Activated T-cell treated with anti-CD3 and anti-CD28 coated beads, Interleukin-2, amount 50 U/mL, for 4 hours (primary cell): Measurements from ENCODE around the gene KCNK16. TPM values are rescaled to one million over a fixed set of nuclear protein-coding genes. Genes with fewer than 3 reads are reported as not detected.

Experiments
- ATAC-seq, 2 donors: fragments of 200-7000 bp; cut with Tn5 transposase; one replicate each; pipeline ENCODE4 v1.10.0; 2021
- DNase-seq: peaks from one replicate; pipeline ENCODE4 v3.0.0-alpha.2; 2020
- H3K27me3 Mint-ChIP-seq: one replicate; pipeline ENCODE4 v1.8.0; 2021; ENCODE audit warnings: low read depth, mixed read lengths
- H3K36me3 Mint-ChIP-seq: one replicate; pipeline ENCODE4 v1.8.0; 2022; ENCODE audit warnings: mixed read lengths; ENCODE audit not compliant: insufficient read depth
- H3K4me1 Mint-ChIP-seq: one replicate; pipeline ENCODE4 v1.8.0; 2021; ENCODE audit warnings: low read depth, mixed read lengths
- H3K4me3 Mint-ChIP-seq: one replicate; pipeline ENCODE4 v1.8.0; 2021; ENCODE audit warnings: mild to moderate bottlenecking, moderate library complexity, mixed read lengths
- H3K9me3 Mint-ChIP-seq: one replicate; pipeline ENCODE4 v1.8.0; 2021; ENCODE audit warnings: mixed read lengths
- total RNA-seq, 3 donors: library from RNA; stranded (reverse); gene quantifications; one replicate each; pipeline ENCODE4 v1.2.1, GENCODE V29; 2021

Gene KCNK16
- total RNA-seq, 3 donors from 2014 or later: not detected

DNA sequence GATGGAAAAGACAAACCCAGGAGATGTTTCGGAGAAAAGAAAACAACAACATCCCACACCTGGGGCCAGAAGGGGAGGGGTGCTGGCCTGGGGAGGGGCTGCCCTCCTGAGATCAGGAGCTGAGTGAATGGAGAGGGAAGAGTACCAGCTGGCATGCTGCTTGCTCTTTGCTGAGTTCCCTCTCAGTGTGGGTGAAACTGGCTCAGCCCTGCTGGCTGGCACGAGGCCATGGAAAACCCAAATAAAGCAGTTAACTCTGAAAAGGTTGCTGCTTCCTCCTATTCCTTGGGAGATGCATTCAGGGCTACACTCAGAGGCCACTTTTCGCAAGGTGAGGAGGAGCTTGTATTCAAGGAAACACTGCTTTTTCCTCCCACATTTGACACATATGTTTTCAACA lies 8.0 kb upstream of the KCNK16 start:
- H3K36me3 Mint-ChIP-seq: no peaks in the 10 kb centered on the region
- no peak overlapping the region for H3K4me3 Mint-ChIP-seq
- ATAC-seq: no peak
- H3K27me3 Mint-ChIP-seq: peaks cover 26% of the 10 kb centered on the region
- no peaks in the 10 kb centered on the region for H3K4me1 Mint-ChIP-seq
- DNase-seq: no peak
- H3K9me3 Mint-ChIP-seq: no peaks in the 10 kb centered on the region

DNA sequence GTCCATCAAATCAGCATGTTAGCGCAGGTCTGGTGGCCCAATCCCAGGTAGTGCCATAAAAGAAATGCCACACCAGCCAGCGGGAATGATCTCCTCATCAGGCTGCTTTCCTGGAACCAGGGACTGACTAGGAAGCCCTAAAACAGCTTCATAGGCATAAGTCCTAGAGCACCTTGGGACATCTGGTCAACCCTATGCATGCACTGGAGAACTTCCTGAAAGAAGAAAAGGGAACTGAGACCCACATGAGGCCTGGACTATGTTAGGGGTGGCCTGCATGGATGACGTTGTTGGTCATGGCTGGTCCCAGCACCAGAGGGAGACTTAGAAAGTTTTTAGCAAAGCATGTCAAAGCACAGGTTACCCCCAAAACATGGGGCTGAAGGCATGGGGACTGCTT lies 7.6 kb upstream of the KCNK16 start:
- no peaks in the 10 kb centered on the region for H3K4me1 Mint-ChIP-seq
- H3K36me3 Mint-ChIP-seq: no peaks in the 10 kb centered on the region
- H3K4me3 Mint-ChIP-seq: no peak overlapping the region
- H3K9me3 Mint-ChIP-seq: no peaks in the 10 kb centered on the region
- DNase-seq (no peak), ATAC-seq (no peak)
- peaks cover 29% of the 10 kb centered on the region for H3K27me3 Mint-ChIP-seq

DNA sequence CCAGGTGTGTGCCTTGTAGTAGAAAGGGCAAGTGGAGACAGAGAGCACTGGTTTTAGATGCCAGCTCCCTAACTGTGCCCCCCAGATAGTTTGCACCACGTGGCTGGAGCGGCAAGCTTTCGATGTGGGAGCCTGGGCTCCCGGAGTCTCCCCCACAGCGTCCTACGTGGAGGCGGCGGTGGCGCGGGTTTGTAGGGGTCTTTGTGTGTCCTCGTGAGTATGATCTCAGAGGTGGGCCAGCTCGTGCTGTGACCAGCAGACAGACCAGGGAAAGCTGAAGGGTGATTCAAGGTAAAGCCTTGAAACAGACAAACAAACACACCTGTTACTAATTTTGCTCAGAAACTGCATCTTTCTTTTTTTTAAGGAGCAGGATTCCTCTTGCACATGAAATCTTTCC lies 5.6 kb upstream of the KCNK16 start:
- Mint-ChIP-seq H3K4me1 (no peaks in the 10 kb centered on the region), H3K27me3 (peaks cover 29% of the 10 kb centered on the region), H3K4me3 (no peak overlapping the region), H3K36me3 (no peaks in the 10 kb centered on the region), H3K9me3 (no peaks in the 10 kb centered on the region)
- ATAC-seq (no peak), DNase-seq (no peak)

GRCh38 chr6:39327507-39327906 lies 5.0 kb upstream of the KCNK16 start:
- H3K9me3 Mint-ChIP-seq: no peaks in the 10 kb centered on the region
- H3K4me3 Mint-ChIP-seq: no peak overlapping the region
- ATAC-seq (no peak), DNase-seq (no peak)
- H3K36me3 Mint-ChIP-seq: no peaks in the 10 kb centered on the region
- H3K27me3 Mint-ChIP-seq: peaks cover 29% of the 10 kb centered on the region
- no peaks in the 10 kb centered on the region for H3K4me1 Mint-ChIP-seq

- Mint-ChIP-seq H3K4me1 (no peaks in the 10 kb centered on the region), H3K4me3 (no peak overlapping the region), H3K9me3 (no peaks in the 10 kb centered on the region), H3K36me3 (no peaks in the 10 kb centered on the region), H3K27me3 (peaks cover 15% of the 10 kb centered on the region)
- ATAC-seq: no peak
- no peak for DNase-seq
Measured at GRCh38 chr6:39321761-39322160, 741 bp downstream of the KCNK16 start.

DNA sequence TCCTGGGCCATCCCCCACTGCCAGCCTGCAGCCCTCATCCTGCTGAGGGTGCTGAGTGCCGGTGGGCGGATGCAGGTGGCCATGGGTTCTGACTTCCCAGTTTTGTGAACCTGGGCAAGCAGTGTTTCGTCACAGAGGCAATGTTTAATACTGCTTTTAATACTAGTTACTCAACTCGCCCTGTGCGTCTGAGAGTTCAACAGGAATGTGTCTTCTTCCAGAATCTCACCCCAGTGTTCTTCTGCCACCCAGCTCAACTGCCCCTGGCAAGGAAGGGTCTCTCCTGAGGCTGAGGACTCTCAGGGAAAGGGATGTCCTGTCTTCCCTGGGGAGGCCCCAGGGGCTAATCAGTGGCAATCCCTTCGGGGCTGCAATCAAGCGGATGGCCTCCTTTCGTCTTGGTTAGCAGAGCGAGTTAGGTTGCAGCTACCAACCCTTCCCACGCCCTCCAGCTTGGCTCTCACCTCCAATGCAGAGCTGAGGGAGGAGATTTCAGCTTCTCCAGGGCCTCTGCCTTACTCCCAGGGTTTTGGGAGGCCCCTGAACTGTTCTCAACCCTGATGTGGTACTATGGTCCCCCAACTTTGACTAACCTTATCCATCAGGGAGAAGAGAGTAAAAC lies 2.0 kb downstream of the KCNK16 start:
- no peaks in the 10 kb centered on the region for H3K4me1 Mint-ChIP-seq
- DNase-seq (no peak), ATAC-seq (no peak)
- no peaks in the 10 kb centered on the region for H3K9me3 Mint-ChIP-seq
- H3K27me3 Mint-ChIP-seq: peaks cover 22% of the 10 kb centered on the region
- H3K36me3 Mint-ChIP-seq: no peaks in the 10 kb centered on the region
- H3K4me3 Mint-ChIP-seq: no peak overlapping the region

DNA sequence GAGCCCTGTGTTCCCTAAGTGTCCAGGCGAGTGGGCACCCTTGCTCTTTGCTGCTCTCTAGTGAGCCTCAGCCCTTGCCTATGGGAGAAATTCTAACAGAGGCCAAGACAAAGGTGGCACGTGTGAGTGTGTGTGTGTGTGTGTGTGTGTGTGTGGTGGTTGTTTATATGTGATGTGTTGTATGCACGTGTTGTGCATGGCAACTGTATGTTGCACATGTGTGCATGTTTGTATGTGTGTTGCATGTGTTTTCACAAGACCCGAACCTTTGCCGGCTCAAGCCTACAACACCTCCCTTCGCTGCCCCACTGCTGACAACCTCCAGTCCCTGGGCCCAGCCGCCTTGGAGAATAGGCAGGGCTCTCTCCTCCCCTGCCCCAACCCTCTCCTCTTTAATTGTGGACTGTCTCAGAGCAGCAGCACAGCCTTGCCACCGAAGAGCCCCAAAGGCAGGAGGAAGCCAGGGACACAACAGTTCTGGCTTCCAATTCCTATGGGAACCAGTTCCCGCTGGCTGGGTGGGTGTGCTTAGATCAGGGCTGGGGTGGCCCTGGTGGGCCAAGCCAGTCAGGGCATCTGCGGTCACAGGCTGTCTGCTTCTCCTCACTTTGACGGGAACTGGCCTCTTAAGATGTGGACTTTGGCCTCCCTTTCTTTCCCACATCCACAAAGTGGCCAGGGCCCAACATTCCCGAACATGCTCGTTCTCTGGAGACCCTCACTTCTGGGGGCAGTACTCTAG lies 2.7 kb downstream of the KCNK16 start:
- DNase-seq (no peak), ATAC-seq (no peak)
- no peak overlapping the region for H3K4me3 Mint-ChIP-seq
- no peaks in the 10 kb centered on the region for H3K4me1 Mint-ChIP-seq
- peaks cover 26% of the 10 kb centered on the region for H3K27me3 Mint-ChIP-seq
- H3K36me3 Mint-ChIP-seq: no peaks in the 10 kb centered on the region
- H3K9me3 Mint-ChIP-seq: no peaks in the 10 kb centered on the region

DNA sequence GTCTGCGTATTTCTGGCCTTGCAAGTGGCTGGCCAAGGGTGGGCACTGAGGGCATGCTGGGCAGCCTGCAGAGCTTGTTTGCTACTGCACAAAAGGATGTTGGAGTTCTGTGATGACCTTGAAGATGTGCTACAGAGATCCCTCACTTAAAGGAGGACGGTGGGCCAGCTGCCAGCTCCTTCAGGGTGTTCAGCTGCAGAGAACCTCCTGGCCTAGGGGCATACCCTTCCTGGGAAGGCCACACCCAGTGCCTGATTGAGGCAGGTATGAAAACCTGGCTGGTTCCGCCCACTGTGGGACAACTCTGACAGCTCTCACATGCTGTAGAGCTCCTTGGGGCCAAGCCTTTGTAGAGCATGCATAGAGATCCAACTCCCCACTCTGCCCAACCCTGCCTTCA lies 5.2 kb downstream of the KCNK16 start:
- Mint-ChIP-seq H3K4me3 (no peak overlapping the region), H3K36me3 (no peaks in the 10 kb centered on the region), H3K4me1 (no peaks in the 10 kb centered on the region), H3K27me3 (peaks cover 45% of the 10 kb centered on the region), H3K9me3 (no peaks in the 10 kb centered on the region)
- DNase-seq: no peak
- no peak for ATAC-seq

DNA sequence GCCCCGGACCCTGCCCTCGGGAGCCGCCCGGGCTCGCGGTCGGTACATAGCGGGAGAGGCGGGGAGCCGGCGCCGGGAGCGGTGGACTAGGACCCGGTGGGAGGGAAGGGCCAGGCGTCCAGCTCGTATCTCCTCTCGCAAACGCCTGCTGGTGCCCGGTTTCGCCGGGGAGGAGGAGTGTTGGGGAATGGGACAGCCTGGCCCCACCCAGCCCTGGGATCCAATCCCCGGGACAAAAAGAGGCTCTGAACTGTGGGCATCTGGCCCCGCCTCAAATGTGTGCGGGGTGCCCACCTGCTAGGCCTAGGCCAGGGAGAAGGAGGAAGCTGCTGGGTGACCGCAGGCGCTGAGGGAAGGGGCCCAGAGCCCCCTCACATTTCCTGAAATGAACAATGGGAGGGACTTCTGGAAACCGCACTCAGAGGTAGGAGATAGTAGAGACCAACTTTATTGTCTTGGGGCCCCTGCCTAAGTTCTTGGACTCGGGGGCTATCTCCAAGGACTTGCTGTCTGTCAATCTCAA lies 8.2 kb downstream of the KCNK16 start, which contains the start of gene KCNK17:
Gene KCNK17 (minus strand): TSS at position 147 of the 523 bp plus-strand sequence. CDS start 99 bp downstream, at position 48.
- no peak for DNase-seq
- Mint-ChIP-seq H3K9me3 (no peaks in the 10 kb centered on the region), H3K36me3 (no peaks in the 10 kb centered on the region), H3K4me3 (no peak within 1 kb of the TSS), H3K27me3 (peaks cover 61% of the 10 kb centered on the region), H3K4me1 (no peaks in the 10 kb centered on the region)
- ATAC-seq: no peak

- Mint-ChIP-seq H3K4me1 (no peaks in the 10 kb centered on the region), H3K36me3 (no peaks in the 10 kb centered on the region), H3K27me3 (peaks cover 58% of the 10 kb centered on the region), H3K9me3 (no peaks in the 10 kb centered on the region), H3K4me3 (no peak overlapping the region)
- peak; percentile 15 to 29 for ATAC-seq
- no peak for DNase-seq
Measured at GRCh38 chr6:39313526-39314272, 8.8 kb downstream of the KCNK16 start.

DNA sequence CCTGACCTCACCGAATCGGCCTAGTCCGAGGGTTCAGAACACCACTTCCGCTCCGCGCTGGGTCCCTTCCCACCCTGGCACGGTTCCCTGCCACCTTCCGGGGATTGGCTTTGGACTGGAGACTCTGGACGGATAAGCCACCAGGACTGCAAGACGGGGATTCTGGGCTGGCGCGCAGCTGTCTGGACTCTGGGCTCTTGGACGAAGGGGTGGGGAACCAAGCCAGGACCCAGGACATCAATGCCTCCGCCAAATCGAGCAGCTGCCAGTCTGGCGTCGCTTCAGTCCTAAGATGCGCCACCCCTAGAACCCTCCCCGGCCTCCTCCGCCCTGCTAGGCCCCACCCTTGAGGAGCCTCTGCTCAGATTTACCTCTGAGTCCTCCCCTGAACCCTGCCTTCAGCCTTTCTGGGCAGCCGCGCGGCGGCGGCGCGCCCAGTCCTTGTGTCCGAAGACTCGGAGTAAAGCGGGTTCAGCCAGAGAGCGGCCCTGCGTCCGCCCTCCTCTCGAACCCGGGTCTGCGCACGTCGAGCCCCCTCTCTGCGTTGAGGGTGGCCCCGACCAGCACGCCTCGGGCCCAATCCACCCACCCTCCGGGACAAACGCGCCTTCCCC lies 9.5 kb downstream of the KCNK16 start:
- H3K36me3 Mint-ChIP-seq: no peaks in the 10 kb centered on the region
- H3K9me3 Mint-ChIP-seq: no peaks in the 10 kb centered on the region
- H3K4me3 Mint-ChIP-seq: no peak overlapping the region
- H3K4me1 Mint-ChIP-seq: no peaks in the 10 kb centered on the region
- DNase-seq (no peak), ATAC-seq (peak in 1 of 2 donors; percentile 5)
- peaks cover 57% of the 10 kb centered on the region for H3K27me3 Mint-ChIP-seq

DNA sequence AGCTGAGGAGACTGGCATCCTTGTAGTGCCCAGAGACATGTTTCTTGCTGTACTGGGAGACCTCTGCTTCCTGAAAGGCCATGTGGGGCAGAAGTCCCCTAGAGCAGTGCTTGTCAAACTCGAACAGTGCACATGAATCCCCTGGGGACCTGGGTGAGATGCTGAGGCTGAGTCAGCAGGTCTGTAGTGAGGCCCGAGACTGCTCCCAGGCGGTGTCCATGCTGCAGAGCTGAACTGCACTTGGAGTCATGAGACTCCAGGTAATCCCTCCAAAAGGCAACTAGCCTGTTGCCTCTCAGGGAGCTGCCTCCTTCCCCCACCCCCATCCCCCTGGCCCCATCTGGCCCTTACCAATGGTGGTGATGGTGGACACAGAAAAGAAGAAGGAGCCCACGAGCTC lies 12.0 kb downstream of the KCNK16 start:
- Mint-ChIP-seq H3K36me3 (no peaks in the 10 kb centered on the region), H3K4me1 (no peaks in the 10 kb centered on the region), H3K27me3 (peaks cover 47% of the 10 kb centered on the region), H3K4me3 (no peak overlapping the region), H3K9me3 (no peaks in the 10 kb centered on the region)
- DNase-seq (no peak), ATAC-seq (no peak)

DNA sequence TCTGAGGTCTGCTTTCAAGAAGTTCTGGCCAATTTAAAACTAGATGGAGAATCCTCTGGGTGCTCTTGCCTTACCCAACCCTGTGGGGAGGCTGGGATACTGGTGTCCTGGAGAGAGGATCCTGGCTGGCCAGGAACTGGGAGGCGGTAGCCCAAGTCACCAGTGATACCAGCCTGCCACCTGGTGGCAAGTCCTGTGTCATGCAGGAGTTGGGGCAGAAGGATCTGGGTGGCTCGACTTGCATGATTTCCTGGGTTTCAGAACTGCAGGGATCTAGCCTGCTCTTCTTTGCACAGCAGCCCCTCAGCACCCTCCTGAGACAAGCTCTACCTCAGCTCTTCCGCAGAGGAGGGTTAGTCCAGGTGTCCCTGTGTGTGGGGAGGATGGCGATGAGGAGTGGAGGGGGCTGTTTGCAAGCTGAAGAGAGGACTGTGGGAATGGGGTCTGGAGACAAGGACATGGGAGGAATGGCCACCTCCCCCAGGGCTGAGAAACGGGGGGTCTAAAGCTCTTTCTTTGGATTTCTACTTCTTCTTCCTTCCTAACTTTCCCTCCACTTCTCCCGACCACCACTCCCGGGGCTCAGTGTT lies 12.5 kb downstream of the KCNK16 start:
- H3K9me3 Mint-ChIP-seq: no peaks in the 10 kb centered on the region
- peaks cover 42% of the 10 kb centered on the region for H3K27me3 Mint-ChIP-seq
- peak; percentile 47 to 52 for ATAC-seq
- H3K4me1 Mint-ChIP-seq: no peaks in the 10 kb centered on the region
- H3K4me3 Mint-ChIP-seq: no peak overlapping the region
- DNase-seq: peak; percentile 30
- no peaks in the 10 kb centered on the region for H3K36me3 Mint-ChIP-seq

DNA sequence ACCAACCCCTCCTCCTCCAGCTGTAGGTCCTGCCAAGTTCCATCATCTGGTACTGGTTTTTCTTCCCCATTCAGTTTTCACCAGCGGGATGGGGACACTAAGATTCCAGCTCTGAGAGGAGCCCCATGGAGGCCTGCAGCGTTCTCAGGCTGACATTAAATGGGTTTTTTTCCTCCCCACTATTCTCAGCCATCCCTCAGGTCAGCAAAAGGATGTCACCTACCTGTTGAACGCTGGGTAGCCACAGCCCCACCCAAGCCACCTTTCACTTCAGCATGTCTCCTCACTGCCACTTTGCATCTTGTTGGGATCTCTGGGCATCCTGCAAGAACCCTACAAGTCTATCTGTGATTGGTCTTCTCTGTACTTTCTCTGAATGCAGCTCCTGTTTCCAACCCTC lies 15.0 kb downstream of the KCNK16 start:
- no peak for ATAC-seq
- Mint-ChIP-seq H3K27me3 (peaks cover 20% of the 10 kb centered on the region), H3K4me3 (no peak overlapping the region), H3K36me3 (no peaks in the 10 kb centered on the region), H3K9me3 (no peaks in the 10 kb centered on the region), H3K4me1 (peaks cover 6% of the 10 kb centered on the region)
- no peak for DNase-seq
